GOT3 (cell line): ENCODE measurements around the gene CGB3.

Experiments
- DNase-seq: peaks from one replicate; lab custom pipeline; 2025; ENCODE audit warnings: mixed read lengths; lab: John Stamatoyannopoulos, UW

CGB3 gene

GRCh38 chr19:49016067-49016839, 7.9 kb downstream of the CGB3 start:
- no peak for DNase-seq

GRCh38 chr19:49014870-49015255, 9.3 kb downstream of the CGB3 start:
- DNase-seq = no peak

GRCh38 chr19:49014123-49014869, 9.8 kb downstream of the CGB3 start:
- no peak for DNase-seq

GRCh38 chr19:49011194-49011593, 12.9 kb downstream of the CGB3 start:
- DNase-seq = no peak

GRCh38 chr19:49010453-49010852, 13.7 kb downstream of the CGB3 start:
- DNase-seq = no peak

- no peak for DNase-seq
These were observed 14.3 kb downstream of the CGB3 start for GRCh38 chr19:49009828-49010227.

GRCh38 chr19:49006905-49007304, 17.2 kb downstream of the CGB3 start:
- DNase-seq = no peak

GRCh38 chr19:49004964-49005614, 19.0 kb downstream of the CGB3 start:
- DNase-seq = no peak

- DNase-seq = no peak
These were observed 20.0 kb downstream of the CGB3 start for GRCh38 chr19:49004133-49004532.

GRCh38 chr19:48999481-49000325, 24.4 kb downstream of the CGB3 start:
- no peak for DNase-seq

- DNase-seq = no peak
These were observed 26.2 kb downstream of the CGB3 start for GRCh38 chr19:48997972-48998371.

- no peak for DNase-seq
These were observed 30.1 kb downstream of the CGB3 start for GRCh38 chr19:48994035-48994386.

- DNase-seq = peak; percentile 97
These were observed 30.7 kb downstream of the CGB3 start, which contains the start of the genes GYS1 and RUVBL2 for GRCh38 chr19:48993175-48994034. Gene GYS1, minus strand, starts transcription at chr19:48993309. Its CDS starts 197 bp downstream, at chr19:48993112. Gene RUVBL2, plus strand, starts transcription at chr19:48993887. Its CDS starts 25 bp downstream, at chr19:48993912.

- DNase-seq = no peak
These were observed 31.5 kb downstream of the CGB3 start for GRCh38 chr19:48992581-48993174.

GRCh38 chr19:48991873-48992580, 32.1 kb downstream of the CGB3 start:
- no peak for DNase-seq

GRCh38 chr19:48991011-48991609, 33.0 kb downstream of the CGB3 start:
- no peak for DNase-seq

- DNase-seq = no peak
These were observed 33.7 kb downstream of the CGB3 start for GRCh38 chr19:48990400-48990799.

GRCh38 chr19:48989701-48990291, 34.3 kb downstream of the CGB3 start:
- no peak for DNase-seq

GRCh38 chr19:48988860-48989259, 35.3 kb downstream of the CGB3 start:
- no peak for DNase-seq
